Activated CD8-positive, alpha-beta memory T cell treated with anti-CD3 and anti-CD28 coated beads for 48 hours (primary cell): ENCODE data around the gene GIMD1.
"Not testable (repeated sequence)": the region's sequence is repeated elsewhere in the genome, so short reads cannot be mapped to it uniquely, and the experiment has no call there.

Experiments used
- DNase-seq, 3 experiments: peaks; one replicate each; pipeline ENCODE4 v3.0.0-alpha.2; 2020; ENCODE audit warnings: low read depth in 2 of 3, low spot score in 2 of 3

The GIMD1 gene

DNA sequence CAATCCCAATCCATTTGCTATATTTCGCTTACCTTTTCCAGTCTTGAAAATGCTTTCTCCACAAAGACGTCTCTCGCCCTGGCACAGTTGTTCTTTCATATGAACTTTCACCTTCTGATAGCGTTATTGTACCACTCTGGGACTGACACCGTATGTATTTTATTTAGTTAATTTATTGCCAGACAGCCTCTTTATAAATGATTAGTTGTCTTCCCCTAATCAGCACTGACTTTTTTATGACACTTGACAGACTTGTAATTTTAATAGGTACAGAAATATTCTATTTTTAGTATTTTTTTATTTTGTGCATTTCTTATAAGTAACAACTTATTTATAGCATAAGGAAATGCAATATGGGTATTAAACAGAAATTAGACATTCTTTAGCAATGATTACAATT is at the start of gene GIMD1:
Gene GIMD1 (minus strand): TSS at position 101 of the 400 bp plus-strand sequence. CDS start 1,343 bp downstream, outside the sequence.
- no peak for DNase-seq

DNA sequence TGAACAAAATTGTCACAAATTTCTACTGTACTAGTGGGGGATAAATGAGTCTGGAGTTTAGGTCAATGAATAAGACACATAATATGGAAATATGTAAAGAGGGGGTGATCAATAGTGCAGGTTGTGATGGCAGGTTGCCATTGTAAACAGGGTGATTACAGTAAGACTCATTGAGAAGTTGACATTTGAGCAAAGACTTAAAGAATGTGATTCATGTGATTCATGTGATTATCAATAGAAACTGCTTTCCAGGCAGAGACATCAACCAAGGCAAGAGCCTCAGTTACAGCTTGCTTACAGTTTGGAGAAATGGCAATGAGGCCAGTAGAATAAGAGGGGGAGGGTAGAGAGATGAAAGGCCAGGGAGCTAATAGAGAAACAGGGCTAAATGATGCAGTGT is 45.8 kb upstream of the GIMD1 start:
- no peak for DNase-seq

DNA sequence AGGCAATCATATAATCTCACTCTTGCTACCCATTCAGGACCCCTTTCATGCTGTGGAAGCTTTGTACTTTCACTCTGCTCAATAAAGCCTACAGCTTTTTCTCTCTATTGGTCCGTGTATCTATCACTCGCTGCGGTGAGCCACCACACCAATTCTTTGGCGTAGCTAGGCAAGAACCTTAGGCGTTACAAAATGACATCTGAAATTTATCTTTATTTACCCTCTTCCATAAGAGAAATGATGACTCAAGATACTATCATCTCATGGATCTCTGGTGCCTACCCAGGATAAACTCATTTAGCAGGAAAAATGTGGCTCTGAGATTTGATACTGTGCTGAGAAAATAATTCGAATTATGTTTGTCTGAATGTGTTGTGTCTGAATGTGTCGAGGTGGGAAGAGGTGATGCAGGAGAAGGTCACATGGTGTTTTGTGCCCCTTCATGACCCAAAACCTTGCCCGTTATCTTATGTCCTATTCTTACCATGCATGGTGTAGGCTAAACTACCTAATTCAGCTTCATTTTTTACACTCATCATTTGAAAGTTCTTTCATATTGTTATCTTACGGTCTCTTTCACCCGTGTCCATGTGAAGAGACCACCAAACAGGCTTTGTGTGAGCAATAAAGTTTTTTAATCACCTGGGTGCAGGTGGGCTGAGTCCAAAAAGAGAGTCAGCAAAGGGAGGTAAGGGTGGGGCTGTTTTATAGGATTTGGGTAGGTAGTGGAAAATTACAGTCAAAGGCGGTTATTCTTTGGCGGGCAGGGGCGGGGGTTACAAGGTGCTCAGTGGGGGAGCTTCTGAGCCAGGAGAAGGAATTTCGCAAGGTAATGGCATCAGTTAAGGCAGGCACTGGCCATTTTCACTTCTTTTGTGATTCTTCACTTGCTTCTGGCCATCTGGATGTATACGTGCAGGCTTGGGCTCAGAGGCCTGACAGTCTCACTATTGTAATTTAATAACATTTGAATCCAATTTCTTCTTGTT is 41.6 kb upstream of the GIMD1 start:
- DNase-seq, result no peak

DNA sequence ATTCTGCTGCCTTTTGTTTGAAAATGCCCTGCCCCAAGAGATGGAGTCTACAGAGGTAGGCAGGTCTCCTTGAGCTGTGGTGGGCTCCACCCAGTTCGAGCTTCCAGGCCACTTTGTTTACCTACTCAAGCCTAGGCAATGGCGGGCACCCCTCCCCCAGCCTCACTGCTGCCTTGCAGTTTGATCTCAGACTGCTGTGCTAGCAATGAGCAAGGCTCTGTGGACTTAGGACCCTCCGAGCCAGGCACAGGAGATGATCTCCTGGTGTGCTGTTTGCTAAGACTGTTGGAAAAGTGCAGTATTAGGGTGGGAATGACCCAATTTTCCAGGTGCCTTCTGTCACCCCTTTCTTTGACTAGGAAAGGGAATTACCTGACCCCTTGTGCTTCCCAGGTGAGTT is 39.4 kb upstream of the GIMD1 start:
- DNase-seq, result not testable (repeated sequence)

DNA sequence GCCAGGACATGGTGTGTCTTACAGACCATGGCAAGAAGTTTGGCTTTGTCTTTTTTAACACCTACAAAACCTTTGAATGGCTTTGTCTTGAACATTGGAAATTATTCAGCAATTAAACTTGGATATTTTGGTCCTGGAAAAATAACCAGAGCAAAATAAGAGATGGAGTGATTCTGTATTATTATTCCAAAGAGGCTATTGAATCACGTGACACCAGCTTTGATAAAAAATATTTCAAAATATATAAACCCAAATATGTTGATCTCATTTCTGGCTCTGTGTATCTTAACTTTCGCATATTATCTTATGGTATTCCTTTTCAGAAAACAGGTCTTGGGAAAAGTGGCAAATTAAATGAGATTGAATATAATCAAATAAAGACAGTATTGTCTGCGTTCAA is 32.6 kb upstream of the GIMD1 start:
- DNase-seq, result no peak

DNA sequence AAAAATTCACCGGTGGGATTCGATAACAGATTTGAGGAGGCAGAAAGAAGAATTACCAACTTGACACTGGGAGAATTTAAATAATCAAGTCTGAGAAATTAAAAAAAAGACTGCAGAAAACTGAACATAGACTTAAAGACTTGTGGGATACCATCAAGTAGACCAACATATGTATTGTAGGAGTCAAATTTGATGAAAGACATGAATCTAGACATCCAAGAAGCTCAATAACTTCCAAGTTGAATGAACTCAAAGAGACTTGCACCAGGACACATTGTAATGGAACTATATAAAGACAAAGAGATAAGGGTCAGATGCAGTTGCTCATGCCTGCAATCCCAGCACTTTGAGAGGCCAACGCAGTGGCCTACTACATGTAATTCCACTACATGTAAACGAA is 30.3 kb upstream of the GIMD1 start:
- not testable (repeated sequence) for DNase-seq

DNA sequence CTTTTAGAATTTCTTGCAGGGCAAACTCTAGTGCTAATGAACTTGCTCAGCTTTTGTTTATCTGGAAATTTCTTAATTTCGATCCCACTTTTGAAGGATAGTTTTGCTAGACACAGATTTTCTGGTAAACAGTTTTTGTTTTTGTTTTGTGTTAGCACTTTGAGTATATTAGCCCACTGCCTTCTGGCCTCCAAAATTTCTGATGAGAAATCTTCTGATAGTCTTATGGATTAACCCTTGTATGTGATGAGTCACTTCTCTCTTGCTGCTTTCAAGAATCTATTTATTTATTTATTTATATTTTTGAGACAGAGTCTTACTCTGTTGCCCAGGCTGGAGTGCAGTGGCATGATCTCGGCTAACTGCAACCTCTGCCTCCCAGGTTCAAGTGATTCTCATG is 27.0 kb upstream of the GIMD1 start:
- DNase-seq, result no peak

DNA sequence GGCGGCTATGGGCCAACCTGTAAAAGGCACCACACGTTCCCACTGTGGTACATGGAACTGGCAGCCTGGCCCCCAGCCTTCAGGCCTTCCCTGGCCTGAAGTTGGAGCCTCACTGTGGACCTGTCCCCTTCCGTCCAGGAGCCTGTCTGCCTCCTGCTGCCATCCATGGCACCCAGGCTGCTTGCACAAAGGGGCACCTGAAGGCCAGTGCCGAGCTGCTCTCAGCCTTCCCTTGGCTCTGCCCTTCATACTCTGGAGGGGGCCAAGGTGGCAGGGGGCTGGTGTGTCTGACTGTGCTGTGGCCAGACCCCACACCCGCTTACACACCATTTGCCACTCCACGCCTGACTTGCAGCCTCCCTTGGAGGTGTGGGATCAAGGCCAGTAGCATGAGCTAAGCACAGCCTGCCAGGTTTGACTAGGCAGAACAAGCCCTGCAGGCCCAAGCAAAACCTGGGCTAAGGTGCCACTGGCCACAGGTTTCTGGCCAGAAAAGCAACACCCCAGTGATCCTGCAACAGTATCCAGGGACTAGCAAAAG is 17.3 kb upstream of the GIMD1 start:
- DNase-seq, result no peak

DNA sequence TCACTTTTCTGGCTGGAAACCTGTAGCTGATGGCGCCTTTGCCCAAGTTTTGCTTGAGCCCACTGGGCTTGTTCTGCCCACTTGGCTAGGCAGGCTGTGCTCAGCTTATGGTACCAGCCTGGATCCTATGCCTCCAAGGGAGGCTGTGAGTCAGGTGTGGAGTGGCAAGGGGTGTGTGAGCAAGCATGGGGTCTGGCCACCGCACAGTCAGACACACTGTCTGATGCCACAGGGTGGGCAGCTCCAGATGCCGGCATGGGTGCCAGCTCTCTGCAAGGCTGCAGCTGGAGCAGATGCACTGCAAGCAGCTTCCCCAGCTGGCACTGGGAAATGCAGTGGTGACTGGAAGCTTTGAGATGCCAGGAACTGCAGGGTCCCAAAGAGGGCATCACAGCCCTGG is 16.3 kb upstream of the GIMD1 start:
- no peak for DNase-seq

DNA sequence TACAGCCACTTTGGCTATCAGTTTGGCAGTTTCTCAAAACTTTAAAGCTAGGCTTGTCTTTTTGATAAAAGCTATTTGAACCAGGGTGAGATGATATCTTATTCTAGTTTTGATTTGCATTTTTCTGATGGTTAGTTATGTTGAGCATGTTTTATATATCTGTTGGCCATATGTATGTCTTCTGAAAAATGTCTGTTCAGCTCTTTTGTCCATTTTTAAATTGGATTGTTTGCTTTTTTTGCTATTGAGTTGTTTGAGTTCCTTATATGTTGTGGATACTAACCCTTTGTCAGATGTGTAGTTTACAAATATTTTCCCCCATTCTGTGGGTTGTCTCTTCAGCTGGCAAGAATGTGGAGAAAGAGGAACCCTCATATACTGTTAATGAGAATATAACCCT is 11.6 kb upstream of the GIMD1 start:
- no peak for DNase-seq

DNA sequence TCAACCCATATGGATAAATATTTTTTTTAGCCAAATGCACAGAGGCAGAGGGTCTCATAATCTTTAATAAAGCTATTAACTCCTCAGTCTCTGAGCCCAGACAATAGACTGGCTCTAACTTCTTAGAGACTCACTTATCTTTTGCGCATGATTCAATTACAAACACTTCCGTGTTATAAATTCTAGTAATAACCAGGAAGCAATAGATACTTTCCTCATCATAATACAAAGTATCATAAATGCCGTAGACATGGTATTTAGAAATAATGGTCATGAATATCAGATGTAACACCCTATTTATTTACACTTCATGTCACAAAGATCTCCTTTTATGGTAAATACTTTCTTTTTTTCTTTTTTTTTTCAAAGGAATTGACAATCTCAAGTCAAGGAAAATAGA is 4.4 kb upstream of the GIMD1 start:
- no peak for DNase-seq

DNA sequence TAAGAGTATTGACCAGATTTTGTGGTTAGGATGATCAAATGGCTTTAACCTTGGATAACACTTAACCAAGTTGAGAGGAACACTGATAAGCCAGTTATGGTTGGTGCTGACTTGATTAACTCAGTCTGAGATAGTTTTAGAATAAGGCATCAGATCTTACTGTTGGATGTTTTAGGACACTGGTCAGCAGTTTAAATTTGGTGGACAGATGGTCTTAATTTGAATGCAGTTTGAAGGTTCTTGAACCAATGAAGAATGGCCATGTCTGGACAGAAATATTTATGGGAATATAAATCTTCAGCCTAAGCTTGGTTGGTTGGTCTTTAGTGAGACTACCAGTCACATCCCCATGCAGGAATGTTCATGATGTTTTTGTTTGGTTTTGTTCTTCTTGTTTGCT is 2.6 kb upstream of the GIMD1 start:
- no peak for DNase-seq

DNA sequence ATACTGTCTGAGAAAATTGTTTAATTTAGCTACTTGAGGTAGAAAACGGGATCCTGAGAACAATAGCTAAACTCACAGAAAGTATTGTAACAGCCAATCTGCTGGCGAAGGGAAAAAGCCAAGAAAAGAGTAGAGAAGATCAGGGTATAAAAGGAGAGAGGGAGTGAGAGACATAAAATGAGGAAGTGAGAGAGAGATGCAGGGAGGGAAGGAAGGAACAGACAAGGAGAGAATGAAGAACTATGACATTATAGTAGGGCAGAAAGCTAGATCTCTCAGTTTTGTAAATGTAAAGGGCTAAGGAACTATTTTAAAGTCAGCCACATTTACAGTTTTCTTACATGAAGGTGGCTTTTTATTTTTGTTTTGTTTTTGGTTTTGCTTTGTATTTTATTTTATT is 1.6 kb upstream of the GIMD1 start:
- no peak for DNase-seq

DNA sequence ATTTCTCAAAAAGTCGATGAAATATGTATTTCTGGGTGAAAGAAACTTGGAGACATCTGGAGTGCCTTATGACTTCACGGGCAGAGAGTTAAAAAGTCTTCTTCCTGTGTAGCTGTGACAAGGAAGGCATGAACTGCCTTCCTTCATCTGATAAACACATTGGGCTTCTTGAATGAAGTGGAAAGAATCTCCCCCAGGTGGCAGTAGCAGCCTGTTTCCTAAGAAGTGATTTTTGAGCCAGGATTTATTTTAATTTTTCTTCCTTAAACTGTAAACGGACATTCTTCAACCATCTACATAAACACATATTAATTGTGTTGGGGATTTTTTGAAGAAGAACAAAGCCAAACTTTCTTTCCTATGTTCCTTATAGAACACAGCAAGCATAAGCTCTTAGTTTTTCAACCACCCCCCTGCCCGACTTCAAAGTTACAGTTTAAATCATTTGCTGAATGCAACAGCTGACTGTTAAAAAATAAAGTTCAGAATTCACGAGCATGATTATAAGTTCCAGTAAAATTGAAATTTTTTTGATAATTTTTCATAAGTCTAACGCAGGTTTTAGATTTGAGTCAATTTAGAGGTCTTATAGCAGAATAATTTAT is 980 bp upstream of the GIMD1 start:
- no peak for DNase-seq

DNA sequence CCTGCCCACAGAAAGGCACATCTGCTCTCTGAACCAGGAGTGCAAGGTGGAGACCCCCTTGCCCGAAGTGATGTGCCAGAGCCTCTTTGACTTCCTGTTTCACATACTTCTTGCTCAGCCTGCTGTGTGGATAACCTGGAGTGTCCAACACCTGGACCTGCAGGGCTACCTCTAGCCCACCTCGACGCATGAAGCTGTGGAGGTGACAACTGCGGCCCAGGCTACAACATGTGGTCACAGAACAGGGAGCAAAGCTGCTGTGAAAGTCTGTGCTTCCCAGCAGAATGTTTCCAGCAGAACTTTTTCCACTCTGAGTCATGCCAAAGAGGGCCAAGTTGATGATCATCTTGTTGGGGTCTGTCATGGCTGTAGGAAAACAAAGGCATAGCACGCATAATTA is 1.5 kb downstream of the GIMD1 start:
- DNase-seq, result no peak

DNA sequence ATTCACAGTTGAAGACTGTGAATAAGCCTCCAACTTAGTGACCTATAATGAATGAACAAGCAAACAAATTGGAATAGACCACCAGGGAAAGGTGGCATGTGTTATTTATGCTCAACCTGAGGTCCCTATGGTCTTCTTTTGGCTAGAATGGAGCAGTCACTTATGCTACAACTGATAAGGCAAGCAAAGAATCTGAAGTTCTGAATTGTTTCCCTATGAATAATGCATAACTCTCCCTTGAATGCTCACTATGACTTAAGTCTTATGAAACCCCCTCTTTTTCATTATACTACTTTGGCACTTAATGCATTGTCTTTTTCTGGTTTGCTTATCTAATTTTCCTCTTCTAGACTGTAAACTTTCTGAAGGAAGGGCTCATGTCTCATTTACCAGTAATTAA is 2.6 kb downstream of the GIMD1 start:
- DNase-seq, result no peak

DNA sequence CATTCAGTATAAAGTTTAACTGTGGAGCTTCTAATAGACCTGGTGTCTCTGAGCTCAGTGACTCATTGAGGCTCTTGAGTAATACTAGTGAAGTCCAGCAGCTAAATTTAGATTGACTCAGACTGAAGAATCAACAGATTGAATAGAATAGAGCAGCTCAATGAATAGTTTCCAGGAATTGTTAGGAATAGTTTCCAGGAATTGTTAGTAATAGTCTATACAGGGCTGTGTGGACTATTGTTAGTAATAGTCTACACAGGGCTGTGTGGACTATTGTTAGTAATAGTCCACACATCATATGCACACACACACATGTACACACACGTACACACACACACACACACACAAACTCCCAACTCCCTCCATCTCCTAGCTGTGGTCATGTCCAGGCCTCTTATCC is 3.0 kb downstream of the GIMD1 start:
- no peak for DNase-seq

DNA sequence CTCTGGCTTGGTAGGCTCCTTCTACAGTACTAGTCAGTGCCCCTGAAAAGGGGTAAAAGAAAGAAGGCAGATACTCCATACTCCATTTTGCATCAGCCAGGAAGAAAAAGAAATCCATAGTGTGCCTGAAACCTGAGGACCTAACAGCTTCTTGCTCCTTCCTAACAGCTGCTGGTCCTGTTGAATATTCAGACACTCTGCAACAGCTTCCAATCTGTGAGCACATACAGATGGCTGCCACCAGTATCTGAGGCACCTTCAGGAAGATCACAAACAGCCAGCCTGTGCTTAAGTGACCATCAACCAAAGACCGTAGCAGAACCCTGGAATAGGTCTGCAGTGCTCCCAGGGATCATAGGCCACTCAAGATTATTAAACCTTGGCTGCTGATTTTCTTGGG is 4.3 kb downstream of the GIMD1 start:
- DNase-seq, result no peak

DNA sequence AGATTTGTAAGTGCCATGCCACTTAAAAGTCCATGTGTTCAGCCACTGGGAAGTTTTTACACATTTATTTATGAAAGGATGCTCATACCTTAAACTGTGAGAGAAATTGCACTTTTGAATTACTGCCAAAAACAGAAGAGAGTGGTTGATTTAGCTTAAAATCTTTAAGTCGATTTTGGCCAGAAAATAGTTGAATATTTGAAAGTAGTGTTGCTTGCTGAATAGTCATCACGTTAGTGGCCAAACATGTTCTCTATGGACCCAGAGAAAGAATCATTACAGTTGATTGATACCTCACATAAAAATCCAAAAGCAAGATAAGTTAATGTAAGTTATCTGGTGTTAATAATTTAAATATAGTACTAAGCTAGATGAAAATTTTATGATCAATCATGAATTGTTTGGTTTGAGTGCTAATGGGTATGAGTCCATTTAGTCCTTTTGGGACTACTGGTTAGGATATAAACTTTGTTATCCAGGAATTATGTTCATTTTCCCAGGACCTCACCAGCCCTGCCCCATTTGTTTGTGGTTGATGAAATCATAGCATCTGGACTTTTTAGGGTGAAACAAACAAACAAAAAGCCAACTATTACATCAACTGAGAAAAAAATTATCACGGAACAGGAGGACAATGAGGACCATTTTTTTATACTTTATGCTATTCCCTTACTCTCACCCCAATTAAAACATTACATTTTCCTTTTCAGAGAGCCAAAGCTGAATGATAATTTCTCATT is 6.3 kb downstream of the GIMD1 start:
- no peak for DNase-seq

DNA sequence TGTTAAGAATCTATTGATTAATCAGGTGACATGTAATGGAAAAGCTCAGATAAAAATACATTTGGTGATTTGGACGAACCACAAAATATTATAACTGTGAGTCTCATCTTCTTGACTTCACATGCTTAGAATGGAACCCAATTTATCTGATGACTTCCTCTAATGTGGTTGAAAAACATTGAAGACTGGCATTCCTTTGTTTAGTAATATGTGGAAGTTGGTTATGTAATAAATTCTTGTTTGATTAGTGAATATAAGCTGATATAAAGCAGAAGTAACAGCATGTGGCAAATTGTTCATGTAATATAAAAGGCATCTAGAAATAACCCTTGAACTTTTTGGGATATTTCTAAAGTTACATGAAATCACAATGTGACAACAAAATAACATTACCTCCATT is 9.7 kb downstream of the GIMD1 start:
- DNase-seq, result no peak

DNA sequence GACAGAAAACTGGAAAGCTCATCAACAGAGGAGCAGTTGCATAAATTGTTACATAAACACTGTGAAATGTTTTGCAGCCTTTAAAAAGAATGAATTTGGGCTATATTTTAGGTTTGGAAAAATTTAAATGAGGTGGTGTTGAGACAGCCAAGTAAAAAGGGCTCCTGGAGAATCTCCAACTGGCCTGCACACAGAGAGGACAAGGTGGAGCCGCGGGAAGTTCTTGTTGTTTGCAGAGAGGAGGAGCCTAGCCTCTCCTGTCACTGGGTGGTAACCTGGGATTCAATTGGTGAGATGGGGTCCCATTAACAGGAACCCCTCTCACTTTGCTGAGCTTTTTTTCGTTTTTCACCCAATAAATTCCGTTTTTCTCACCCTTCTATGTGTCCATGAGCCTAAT is 13.4 kb downstream of the GIMD1 start:
- no peak for DNase-seq

DNA sequence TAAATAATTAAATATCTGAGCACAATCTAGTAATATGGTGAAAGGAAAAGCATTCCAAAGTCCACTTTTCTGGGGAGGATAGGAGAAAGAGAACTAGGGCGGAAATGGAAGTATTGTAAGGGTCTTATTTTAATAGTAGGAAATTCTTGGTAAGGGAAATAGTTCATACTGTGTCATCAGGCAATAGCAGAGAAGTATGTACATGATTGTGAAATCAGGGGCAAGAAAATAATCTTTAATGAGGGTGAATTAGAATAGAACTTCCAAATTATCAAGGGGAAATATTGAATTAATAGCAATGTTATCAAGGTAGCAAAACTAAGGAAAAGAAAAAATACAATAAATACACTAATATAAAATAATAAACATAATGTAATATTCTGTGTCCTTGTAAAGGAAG is 14.8 kb downstream of the GIMD1 start:
- DNase-seq, result no peak
